Upper lobe of left lung (tissue), 6 donors: Measurements from ENCODE around the gene SPATA3. TPM values are rescaled to one million over a fixed set of nuclear protein-coding genes. Genes with fewer than 3 reads are reported as not detected.

Source experiments
- ATAC-seq, 2 donors: fragments of 200-7000 bp; cut with Tn5 transposase; one replicate each; pipeline ENCODE4 v1.9.1; 2022; ENCODE audit warnings: mild to moderate bottlenecking in 2 of 2, moderate library complexity in 2 of 2; ENCODE audit not compliant: low FRiP score in 2 of 2
- DNase-seq, 2 donors: peaks; one replicate each; pipeline ENCODE4 v3.0.0-alpha.2; 2019 to 2020
- H3K27ac ChIP-seq, 4 donors: fragments of 200-600 bp; sonication (generic); one replicate each; pipeline ENCODE4 v1.5.1; 2016 to 2019
- H3K27me3 ChIP-seq, 4 donors: fragments of 200-600 bp; sonication (generic); one replicate each; pipeline ENCODE4 v1.5.1; 2017 to 2019
- H3K36me3 ChIP-seq, 4 donors: fragments of 200-600 bp; sonication (generic); one replicate each; pipeline ENCODE4 v1.5.1; 2016 to 2019
- H3K4me1 ChIP-seq, 4 donors: fragments of 200-600 bp; sonication (generic); one replicate each; pipeline ENCODE4 v1.5.1; 2018 to 2019
- H3K4me3 ChIP-seq, 4 donors: fragments of 200-600 bp; sonication (generic); one replicate each; pipeline ENCODE4 v1.5.1; 2017 to 2019; ENCODE audit warnings: mild to moderate bottlenecking in 2 of 4, moderate library complexity in 1 of 4
- H3K9me3 ChIP-seq, 4 donors: fragments of 200-600 bp; sonication (generic); one replicate each; pipeline ENCODE4 v1.5.1; 2018 to 2019
- EP300 ChIP-seq, 4 donors: sonication (generic); formaldehyde crosslinking; IDR thresholded peaks; one replicate each; pipeline ENCODE4 v1.5.1; 2017; ENCODE audit warnings: antibody characterized with exemption in 4 of 4, control low read depth in 2 of 4
- POLR2A ChIP-seq, 4 donors: fragments of 450-650 bp; IDR thresholded peaks; one replicate each; pipeline ENCODE4 v1.5.1; 2016 to 2017; ENCODE audit warnings: antibody characterized with exemption in 4 of 4, mild to moderate bottlenecking in 2 of 4
- POLR2AphosphoS5 ChIP-seq, 2 donors: sonication (generic); formaldehyde crosslinking; IDR thresholded peaks; one replicate each; pipeline ENCODE4 v1.5.1; 2017; ENCODE audit warnings: antibody characterized with exemption in 2 of 2
- WGBS, 2 donors: methylation state at CpG; one replicate each; pipeline ENCODE4 v1.1.5; 2017 to 2018; 5-methylcytosine and 5-hydroxymethylcytosine counted together
- total RNA-seq, 6 donors: library from RNA; depleted of rRNA in 4 of 6; stranded (reverse); fragments of >200 nt in 4 of 6; gene quantifications; one replicate each; pipeline versions ENCODE4 v1.1.0 to v1.2.1, GENCODE V29; 2016 to 2021
- TF ChIP-seq, protein P1 (sequence below), 6 experiments: fragments of 450-650 bp in 4 of 6; fragments of 200-600 bp in 2 of 6; sonication (generic) in 2 of 6; IDR thresholded peaks; one replicate each; pipeline ENCODE4 v1.5.1; 2016 to 2019; ENCODE audit warnings: antibody characterized with exemption in 6 of 6
- donor health status: DM: no; HTN: no; CAD: no; lungs with moderate emphysema.
- donor health status: DM: no; HTN: yes; CAD: no; lungs with severe emphysema.

Gene SPATA3
- total RNA-seq, 6 donors from 2014 or later = not detected

DNA sequence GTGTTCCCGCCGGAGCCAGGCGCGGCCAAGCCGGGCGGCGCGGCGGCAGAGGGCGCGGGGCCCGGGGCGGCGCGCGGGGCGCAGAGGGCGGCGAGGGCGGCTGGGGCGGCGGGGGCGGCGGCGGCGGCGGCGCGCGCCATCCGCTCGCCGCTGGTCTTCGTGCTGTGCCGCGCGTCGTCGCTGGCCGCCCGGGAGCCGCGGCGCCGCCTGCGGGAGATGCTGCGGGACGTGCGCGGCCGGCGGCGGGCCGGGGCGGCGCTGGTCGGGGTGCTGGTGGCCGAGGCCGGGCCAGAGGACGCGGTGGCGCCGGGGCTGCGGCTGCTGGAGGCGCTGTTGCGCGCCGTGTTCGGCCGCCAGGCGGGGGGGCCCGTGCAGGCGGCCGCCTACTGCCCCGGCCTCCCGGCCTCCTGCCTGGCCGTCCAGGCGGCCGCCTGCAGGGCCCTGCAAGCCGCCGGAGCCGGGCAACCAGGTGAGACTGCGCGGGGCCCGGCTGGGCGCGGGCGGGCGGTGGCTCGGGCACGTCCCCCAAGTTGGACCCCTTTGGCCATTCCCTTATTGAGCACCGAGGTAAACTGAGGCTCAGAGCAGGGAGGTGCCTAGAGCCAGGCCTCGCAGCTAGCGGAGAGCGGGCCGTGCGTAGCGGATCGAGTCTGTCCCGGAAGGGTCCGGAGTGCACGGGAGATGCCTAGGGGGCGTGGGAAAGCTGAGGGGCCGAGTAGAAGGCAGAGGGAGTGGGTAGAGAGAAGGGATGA lies 42.0 kb downstream of the SPATA3 start:
- Histone ChIP-seq H3K36me3 (no peaks in the 10 kb centered on the region), H3K9me3 (no peaks in the 10 kb centered on the region), H3K27ac (no peak overlapping the region), H3K4me3 (peak overlapping the region in 3 of 4 donors; percentile 37 to 40 (median 40)), H3K4me1 (peaks cover 4 to 15% (median 7%) of the 10 kb centered on the region in 4 donors), H3K27me3 (peaks cover 0 to 27% (median 12%) of the 10 kb centered on the region in 4 donors)
- ATAC-seq (no peak), DNase-seq (peak in 1 of 2 donors; percentile 85)
- WGBS, 2 donors = 1 to 3% methylated on average over 13 to 24 of the region's 104 CpGs
- TF ChIP-seq EP300 (IDR thresholded peaks at IDR 0.05) (no peak), POLR2A (IDR thresholded peaks at IDR 0.05) (no peak), POLR2AphosphoS5 (IDR thresholded peaks at IDR 0.05) (no peak)
- TF ChIP-seq, protein P1, sequence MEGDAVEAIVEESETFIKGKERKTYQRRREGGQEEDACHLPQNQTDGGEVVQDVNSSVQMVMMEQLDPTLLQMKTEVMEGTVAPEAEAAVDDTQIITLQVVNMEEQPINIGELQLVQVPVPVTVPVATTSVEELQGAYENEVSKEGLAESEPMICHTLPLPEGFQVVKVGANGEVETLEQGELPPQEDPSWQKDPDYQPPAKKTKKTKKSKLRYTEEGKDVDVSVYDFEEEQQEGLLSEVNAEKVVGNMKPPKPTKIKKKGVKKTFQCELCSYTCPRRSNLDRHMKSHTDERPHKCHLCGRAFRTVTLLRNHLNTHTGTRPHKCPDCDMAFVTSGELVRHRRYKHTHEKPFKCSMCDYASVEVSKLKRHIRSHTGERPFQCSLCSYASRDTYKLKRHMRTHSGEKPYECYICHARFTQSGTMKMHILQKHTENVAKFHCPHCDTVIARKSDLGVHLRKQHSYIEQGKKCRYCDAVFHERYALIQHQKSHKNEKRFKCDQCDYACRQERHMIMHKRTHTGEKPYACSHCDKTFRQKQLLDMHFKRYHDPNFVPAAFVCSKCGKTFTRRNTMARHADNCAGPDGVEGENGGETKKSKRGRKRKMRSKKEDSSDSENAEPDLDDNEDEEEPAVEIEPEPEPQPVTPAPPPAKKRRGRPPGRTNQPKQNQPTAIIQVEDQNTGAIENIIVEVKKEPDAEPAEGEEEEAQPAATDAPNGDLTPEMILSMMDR (IDR thresholded peaks at IDR 0.05) = no peak

- Histone ChIP-seq H3K27me3 (peaks cover 0 to 27% (median 12%) of the 10 kb centered on the region in 4 donors), H3K4me1 (peaks cover 4 to 15% (median 7%) of the 10 kb centered on the region in 4 donors), H3K9me3 (no peaks in the 10 kb centered on the region), H3K4me3 (peak overlapping the region in 3 of 4 donors; percentile 37 to 40 (median 40)), H3K36me3 (no peaks in the 10 kb centered on the region), H3K27ac (no peak overlapping the region)
- ATAC-seq (no peak), DNase-seq (no peak)
- WGBS, 2 donors = 25 to 28% methylated on average over 21 of the region's 21 CpGs
- TF ChIP-seq EP300 (IDR thresholded peaks at IDR 0.05) = no peak
- TF ChIP-seq POLR2AphosphoS5 (IDR thresholded peaks at IDR 0.05) = no peak
- no peak for TF ChIP-seq POLR2A (IDR thresholded peaks at IDR 0.05)
- TF ChIP-seq, protein P1 (IDR thresholded peaks at IDR 0.05) = no peak
Observed at GRCh38 chr2:231038483-231039293, 42.8 kb downstream of the SPATA3 start.

- peaks cover 0 to 27% (median 12%) of the 10 kb centered on the region in 4 donors for H3K27me3 ChIP-seq
- DNase-seq (no peak), ATAC-seq (no peak)
- H3K9me3 ChIP-seq = no peaks in the 10 kb centered on the region
- TF ChIP-seq POLR2A (IDR thresholded peaks at IDR 0.05) (no peak), EP300 (IDR thresholded peaks at IDR 0.05) (no peak), POLR2AphosphoS5 (IDR thresholded peaks at IDR 0.05) (no peak)
- TF ChIP-seq, protein P1 (IDR thresholded peaks at IDR 0.05) = no peak
- 73 to 74% methylated on average over 6 of the region's 6 CpGs for WGBS, 2 donors
- no peak overlapping the region for H3K4me3 ChIP-seq
- H3K4me1 ChIP-seq = peaks cover 4 to 15% (median 7%) of the 10 kb centered on the region in 4 donors
- no peaks in the 10 kb centered on the region for H3K36me3 ChIP-seq
- no peak overlapping the region for H3K27ac ChIP-seq
Observed at GRCh38 chr2:231039294-231039664, 43.4 kb downstream of the SPATA3 start.

GRCh38 chr2:231039821-231040364 lies 44.0 kb downstream of the SPATA3 start:
- TF ChIP-seq, protein P1 (IDR thresholded peaks at IDR 0.05) = no peak
- TF ChIP-seq POLR2AphosphoS5 (IDR thresholded peaks at IDR 0.05) (no peak), EP300 (IDR thresholded peaks at IDR 0.05) (no peak), POLR2A (IDR thresholded peaks at IDR 0.05) (no peak)
- H3K27ac ChIP-seq = no peak overlapping the region
- ATAC-seq (no peak), DNase-seq (no peak)
- peaks cover 4 to 15% (median 7%) of the 10 kb centered on the region in 4 donors for H3K4me1 ChIP-seq
- H3K4me3 ChIP-seq = no peak overlapping the region
- H3K36me3 ChIP-seq = no peaks in the 10 kb centered on the region
- peaks cover 0 to 27% (median 12%) of the 10 kb centered on the region in 4 donors for H3K27me3 ChIP-seq
- no peaks in the 10 kb centered on the region for H3K9me3 ChIP-seq
- 62 to 70% methylated on average over 8 of the region's 8 CpGs for WGBS, 2 donors
